ENCODE measurements around the gene RDH11. TPM values are rescaled to one million over a fixed set of nuclear protein-coding genes. Genes with fewer than 3 reads are reported as not detected.

Gene RDH11
- total RNA-seq, 4 donors from 2014 or later = 35.6 to 74.6 (median 48.0) TPM

- no peak for DNase-seq
- Histone ChIP-seq H3K36me3 (no peaks in the 10 kb centered on the region), H3K9me3 (no peaks in the 10 kb centered on the region), H3K4me3 (no peak overlapping the region), H3K27me3 (no peaks in the 10 kb centered on the region), H3K27ac (no peak overlapping the region), H3K4me1 (no peaks in the 10 kb centered on the region)
- intact Hi-C loops (cut with DNase I) = no loop called here
- WGBS, 2 donors = 70 to 72% methylated on average over 3 of the region's 3 CpGs
- TF ChIP-seq POLR2A (IDR thresholded peaks at IDR 0.05) = no peak
- TF ChIP-seq, protein P1, sequence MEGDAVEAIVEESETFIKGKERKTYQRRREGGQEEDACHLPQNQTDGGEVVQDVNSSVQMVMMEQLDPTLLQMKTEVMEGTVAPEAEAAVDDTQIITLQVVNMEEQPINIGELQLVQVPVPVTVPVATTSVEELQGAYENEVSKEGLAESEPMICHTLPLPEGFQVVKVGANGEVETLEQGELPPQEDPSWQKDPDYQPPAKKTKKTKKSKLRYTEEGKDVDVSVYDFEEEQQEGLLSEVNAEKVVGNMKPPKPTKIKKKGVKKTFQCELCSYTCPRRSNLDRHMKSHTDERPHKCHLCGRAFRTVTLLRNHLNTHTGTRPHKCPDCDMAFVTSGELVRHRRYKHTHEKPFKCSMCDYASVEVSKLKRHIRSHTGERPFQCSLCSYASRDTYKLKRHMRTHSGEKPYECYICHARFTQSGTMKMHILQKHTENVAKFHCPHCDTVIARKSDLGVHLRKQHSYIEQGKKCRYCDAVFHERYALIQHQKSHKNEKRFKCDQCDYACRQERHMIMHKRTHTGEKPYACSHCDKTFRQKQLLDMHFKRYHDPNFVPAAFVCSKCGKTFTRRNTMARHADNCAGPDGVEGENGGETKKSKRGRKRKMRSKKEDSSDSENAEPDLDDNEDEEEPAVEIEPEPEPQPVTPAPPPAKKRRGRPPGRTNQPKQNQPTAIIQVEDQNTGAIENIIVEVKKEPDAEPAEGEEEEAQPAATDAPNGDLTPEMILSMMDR (IDR thresholded peaks at IDR 0.05) = no peak
Measured at GRCh38 chr14:67636361-67636919, 59.1 kb downstream of the RDH11 start.

GRCh38 chr14:67633451-67634147, 62.0 kb downstream of the RDH11 start:
- H3K27me3 ChIP-seq = no peaks in the 10 kb centered on the region
- H3K4me1 ChIP-seq = no peaks in the 10 kb centered on the region
- H3K4me3 ChIP-seq = no peak overlapping the region
- H3K27ac ChIP-seq = no peak overlapping the region
- intact Hi-C loops (cut with DNase I) = no loop called here
- no peak for TF ChIP-seq POLR2A (IDR thresholded peaks at IDR 0.05)
- TF ChIP-seq, protein P1 (IDR thresholded peaks at IDR 0.05) = no peak
- H3K36me3 ChIP-seq = no peaks in the 10 kb centered on the region
- H3K9me3 ChIP-seq = no peaks in the 10 kb centered on the region
- 86 to 92% methylated on average over 5 of the region's 5 CpGs for WGBS, 2 donors
- no peak for DNase-seq

- 73 to 77% methylated on average over 5 of the region's 5 CpGs for WGBS, 2 donors
- DNase-seq = no peak
- no peaks in the 10 kb centered on the region for H3K4me1 ChIP-seq
- H3K27ac ChIP-seq = no peak overlapping the region
- TF ChIP-seq, protein P1 (IDR thresholded peaks at IDR 0.05) = no peak
- no peak for TF ChIP-seq POLR2A (IDR thresholded peaks at IDR 0.05)
- intact Hi-C loops (cut with DNase I) = no loop called here
- H3K36me3 ChIP-seq = no peaks in the 10 kb centered on the region
- no peaks in the 10 kb centered on the region for H3K9me3 ChIP-seq
- H3K27me3 ChIP-seq = no peaks in the 10 kb centered on the region
- no peak overlapping the region for H3K4me3 ChIP-seq
Measured at GRCh38 chr14:67630938-67631337, 64.6 kb downstream of the RDH11 start.

- no peak for TF ChIP-seq POLR2A (IDR thresholded peaks at IDR 0.05)
- TF ChIP-seq, protein P1 (IDR thresholded peaks at IDR 0.05) = no peak
- Histone ChIP-seq H3K36me3 (no peaks in the 10 kb centered on the region), H3K27ac (no peak overlapping the region), H3K27me3 (no peaks in the 10 kb centered on the region), H3K4me3 (no peak overlapping the region), H3K4me1 (no peaks in the 10 kb centered on the region), H3K9me3 (no peaks in the 10 kb centered on the region)
- 87 to 98% methylated on average over 4 of the region's 4 CpGs for WGBS, 2 donors
- DNase-seq = no peak
- intact Hi-C loops (cut with DNase I) = no loop called here
Measured at GRCh38 chr14:67630186-67630585, 65.4 kb downstream of the RDH11 start.

DNA sequence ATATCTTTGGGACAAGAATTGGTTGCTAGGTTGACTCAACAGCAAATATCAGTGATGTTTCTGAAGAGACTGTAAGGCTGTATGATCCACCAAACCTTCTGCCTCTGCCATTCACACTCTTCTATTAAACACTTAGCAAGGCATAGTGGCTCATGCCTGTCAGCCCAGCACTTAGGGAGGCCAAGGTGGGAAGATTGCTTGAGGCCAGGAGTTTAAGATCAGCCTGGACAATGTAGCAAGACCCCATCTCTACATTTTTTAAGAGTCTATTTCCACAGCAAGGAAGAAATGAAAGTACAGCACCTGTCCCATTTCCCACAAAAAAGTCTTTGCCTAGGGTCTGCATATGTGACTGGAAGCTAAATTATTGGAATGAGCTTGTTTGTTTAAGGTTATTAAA, 68.0 kb downstream of the RDH11 start:
- Histone ChIP-seq H3K27me3 (no peaks in the 10 kb centered on the region), H3K4me1 (peaks cover 0 to 13% (median 12%) of the 10 kb centered on the region in 3 donors), H3K36me3 (no peaks in the 10 kb centered on the region), H3K4me3 (no peak overlapping the region), H3K27ac (no peak overlapping the region), H3K9me3 (no peaks in the 10 kb centered on the region)
- TF ChIP-seq POLR2A (IDR thresholded peaks at IDR 0.05) = no peak
- TF ChIP-seq, protein P1 (IDR thresholded peaks at IDR 0.05) = no peak
- DNase-seq = no peak
- intact Hi-C loops (cut with DNase I) = loop anchor here (10.0 kb wide), 1 partner anchor 77 kb away; the partner anchor contains the start of gene RDH12

Small RNA genes lying within 50 kb of the gene (small RNA-seq; reads per million reads assigned to genes)
- 0 reads per million in 4 donors for gene AL049779.3
- gene RN7SL369P = 0 reads per million in 4 donors
- gene RNA5SP386 = 0 to 0.74 (median 0.65) reads per million in 4 donors

Other genes with a start within 250 kb of the RDH11 start
- under 1 TPM; 0.30 to 0.76 (median 0.50) TPM for gene TMEM229B, start 207.0 kb downstream of the RDH11 start, total RNA-seq
- 1 to 10 TPM; 4.1 to 7.9 (median 5.7) TPM for gene PLEKHH1, start 162.5 kb downstream of the RDH11 start, total RNA-seq
- 10 to 100 TPM; 17.0 to 34.0 (median 21.0) TPM for gene PIGH, start 95.5 kb downstream of the RDH11 start, total RNA-seq
- gene ARG2, start 75.8 kb downstream of the RDH11 start, total RNA-seq = 10 to 100 TPM in 3 of 4 donors, 1 to 10 TPM in 1; 7.1 to 50.6 (median 17.7) TPM
- gene VTI1B, start 21.1 kb downstream of the RDH11 start, total RNA-seq = 10 to 100 TPM; 41.3 to 57.7 (median 52.3) TPM
- gene RDH12, start 6.1 kb upstream of the RDH11 start, total RNA-seq = 10 to 100 TPM in 3 of 4 donors, 1 to 10 TPM in 1; 4.0 to 35.3 (median 29.4) TPM
- 10 to 100 TPM; 11.8 to 22.3 (median 16.6) TPM for gene ZFYVE26, start 120.8 kb upstream of the RDH11 start, total RNA-seq
- 10 to 100 TPM in 3 of 4 donors, 1 to 10 TPM in 1; 6.2 to 39.9 (median 12.9) TPM for gene RAD51B, start 124.0 kb upstream of the RDH11 start, total RNA-seq

All from esophagus squamous epithelium (tissue), 5 donors.